ENCODE measurements around the gene KRT16. TPM values are rescaled to one million over a fixed set of nuclear protein-coding genes. Genes with fewer than 3 reads are reported as not detected.

Gene KRT16
- total and polyA plus RNA-seq, 12 donors = 0.12 to 0.44 (median 0.15) TPM; not detected in 9

DNA sequence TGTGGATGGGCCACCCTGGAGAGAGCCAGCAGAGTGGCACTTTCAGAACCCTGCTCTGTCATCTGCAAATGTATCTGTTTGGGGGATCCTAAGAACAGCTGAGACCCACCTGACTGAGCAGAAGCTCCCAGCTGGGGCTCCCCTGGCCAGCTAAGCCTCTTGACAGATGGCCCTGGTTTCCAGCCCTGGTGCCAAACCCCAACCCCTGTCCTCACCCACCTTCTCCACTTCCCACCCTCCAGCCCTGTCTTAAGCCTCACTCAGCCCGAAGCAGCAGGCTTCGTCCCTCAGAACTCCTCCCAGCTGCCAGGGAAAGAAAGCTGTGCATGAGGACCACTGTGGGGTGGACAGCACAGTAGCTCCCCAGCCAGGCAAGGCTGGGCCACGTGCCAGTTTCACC is 37.2 kb downstream of the KRT16 start:
- H3K27me3 ChIP-seq = peaks cover 0 to 63% (median 56%) of the 10 kb centered on the region in 7 donors
- TF ChIP-seq, protein P1, sequence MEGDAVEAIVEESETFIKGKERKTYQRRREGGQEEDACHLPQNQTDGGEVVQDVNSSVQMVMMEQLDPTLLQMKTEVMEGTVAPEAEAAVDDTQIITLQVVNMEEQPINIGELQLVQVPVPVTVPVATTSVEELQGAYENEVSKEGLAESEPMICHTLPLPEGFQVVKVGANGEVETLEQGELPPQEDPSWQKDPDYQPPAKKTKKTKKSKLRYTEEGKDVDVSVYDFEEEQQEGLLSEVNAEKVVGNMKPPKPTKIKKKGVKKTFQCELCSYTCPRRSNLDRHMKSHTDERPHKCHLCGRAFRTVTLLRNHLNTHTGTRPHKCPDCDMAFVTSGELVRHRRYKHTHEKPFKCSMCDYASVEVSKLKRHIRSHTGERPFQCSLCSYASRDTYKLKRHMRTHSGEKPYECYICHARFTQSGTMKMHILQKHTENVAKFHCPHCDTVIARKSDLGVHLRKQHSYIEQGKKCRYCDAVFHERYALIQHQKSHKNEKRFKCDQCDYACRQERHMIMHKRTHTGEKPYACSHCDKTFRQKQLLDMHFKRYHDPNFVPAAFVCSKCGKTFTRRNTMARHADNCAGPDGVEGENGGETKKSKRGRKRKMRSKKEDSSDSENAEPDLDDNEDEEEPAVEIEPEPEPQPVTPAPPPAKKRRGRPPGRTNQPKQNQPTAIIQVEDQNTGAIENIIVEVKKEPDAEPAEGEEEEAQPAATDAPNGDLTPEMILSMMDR (IDR thresholded peaks at IDR 0.05) = no peak
- no peaks in the 10 kb centered on the region for H3K4me1 ChIP-seq
- intact Hi-C loops (cut with DNase I) = no loop called here
- H3K9me3 ChIP-seq = no peaks in the 10 kb centered on the region
- H3K27ac ChIP-seq = no peak overlapping the region
- no peak for DNase-seq
- H3K36me3 ChIP-seq = no peaks in the 10 kb centered on the region
- no peak for ATAC-seq
- 48 to 61% methylated on average over 3 of the region's 3 CpGs for WGBS, 2 donors
- H3K4me3 ChIP-seq = no peak overlapping the region

DNA sequence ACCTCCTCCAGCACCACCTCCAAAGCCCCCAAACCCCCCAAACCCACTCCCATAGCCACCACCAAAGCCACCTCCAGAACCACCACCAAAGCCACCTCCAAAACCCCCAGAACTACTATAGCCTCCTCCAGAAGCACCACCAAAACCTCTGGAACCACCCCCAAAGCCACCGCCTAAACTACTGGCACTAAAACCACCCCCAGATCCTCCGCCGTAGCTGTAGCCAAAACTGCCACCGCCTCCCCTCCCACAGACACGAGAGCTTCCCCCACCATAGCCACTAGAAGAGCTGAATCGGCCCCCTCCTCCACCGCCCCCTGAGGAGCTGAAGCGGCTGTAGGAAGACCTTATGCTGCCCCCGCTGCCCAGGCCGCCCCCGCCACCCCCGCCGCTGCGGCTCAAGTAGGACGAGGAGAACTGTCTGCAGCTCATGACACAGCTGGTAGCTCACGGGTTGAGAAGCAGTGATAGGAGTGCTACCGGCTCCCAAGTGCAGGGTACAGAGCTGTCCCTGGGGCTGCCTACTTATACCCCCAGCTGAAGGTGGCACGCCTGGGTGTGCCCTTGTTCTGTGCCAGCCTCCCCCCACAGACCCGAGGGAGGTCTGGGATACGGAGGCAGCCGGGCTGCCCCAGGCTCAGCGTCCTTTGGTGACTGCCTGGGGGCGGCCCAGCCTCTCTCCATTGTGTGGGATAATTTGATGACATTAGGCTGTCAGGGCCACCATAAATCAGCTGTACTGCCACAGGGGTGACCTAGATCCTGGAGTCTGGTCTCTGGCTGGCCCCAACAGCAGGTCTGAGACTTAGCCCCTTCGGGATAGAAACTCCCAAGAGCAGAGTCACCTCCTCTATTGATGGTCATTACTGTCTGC is 40.8 kb downstream of the KRT16 start, which contains the start of gene KRT9:
TSS of gene KRT9 (minus strand) at position 499 of the 874 bp plus-strand sequence. CDS start at position 432, 67 bp downstream.
- ATAC-seq = no peak
- TF ChIP-seq, protein P1 (IDR thresholded peaks at IDR 0.05) = no peak

DNA sequence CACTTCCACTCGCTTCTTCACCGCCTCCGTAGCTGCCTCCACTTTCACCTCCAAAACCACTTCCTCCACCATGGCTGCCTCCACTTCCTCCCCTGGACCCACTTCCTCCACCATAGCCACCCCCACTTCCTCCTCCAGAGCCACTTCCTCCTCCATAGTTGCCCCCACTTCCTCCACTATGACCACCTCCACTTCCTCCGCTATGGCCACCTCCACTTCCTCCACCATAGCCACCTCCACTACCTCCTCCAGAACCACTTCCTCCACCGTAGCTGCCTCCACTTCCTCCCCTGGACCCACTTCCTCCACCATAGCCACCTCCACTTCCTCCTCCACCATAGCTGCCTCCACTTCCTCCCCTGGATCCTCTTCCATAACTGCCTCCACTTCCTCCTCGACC is 45.2 kb downstream of the KRT16 start:
- WGBS, 2 donors = 86 to 87% methylated on average over 6 of the region's 6 CpGs
- TF ChIP-seq, protein P1 (IDR thresholded peaks at IDR 0.05) = no peak
- DNase-seq (no peak), ATAC-seq (no peak)
- intact Hi-C loops (cut with DNase I) = no loop called here
- Histone ChIP-seq H3K27ac (no peak overlapping the region), H3K27me3 (peaks cover 0 to 53% (median 29%) of the 10 kb centered on the region in 7 donors), H3K36me3 (no peaks in the 10 kb centered on the region), H3K9me3 (peaks cover 0 to 10% (median 0%) of the 10 kb centered on the region in 11 donors), H3K4me1 (no peaks in the 10 kb centered on the region), H3K4me3 (no peak overlapping the region)

More for the DNA sequence above, 40.8 kb downstream of the KRT16 start, which contains the start of gene KRT9:
- no peaks in the 10 kb centered on the region for H3K36me3 ChIP-seq
- no peak within 1 kb of the TSS for H3K27ac ChIP-seq
- H3K27me3 ChIP-seq = peaks cover 0 to 48% (median 39%) of the 10 kb centered on the region in 7 donors
- H3K4me3 ChIP-seq = no peak within 1 kb of the TSS
- peaks cover 0 to 9% (median 0%) of the 10 kb centered on the region in 11 donors for H3K9me3 ChIP-seq
- no peaks in the 10 kb centered on the region for H3K4me1 ChIP-seq
- intact Hi-C loops (cut with DNase I) = no loop called here
- WGBS, 2 donors = 59 to 65% methylated on average over 24 of the region's 24 CpGs
- DNase-seq = no peak

DNA sequence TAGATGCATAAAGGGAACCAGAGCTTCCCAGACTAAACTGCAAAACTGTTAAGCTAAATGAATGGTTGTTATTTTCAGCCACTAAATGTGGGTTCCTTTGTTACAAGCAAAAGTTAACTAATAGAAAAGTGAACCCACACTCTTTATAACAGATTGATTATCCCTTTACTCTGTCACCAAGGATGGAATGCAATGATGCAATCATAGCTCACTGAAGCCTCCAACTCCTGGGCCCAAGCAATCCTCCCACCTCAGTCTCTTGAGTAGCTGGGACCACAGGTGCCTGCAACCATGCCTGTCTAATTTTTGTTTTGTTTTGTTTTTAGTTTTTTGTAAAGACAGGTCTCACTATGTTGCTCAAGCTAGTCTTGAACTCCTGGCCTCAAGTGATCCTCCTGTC is 47.2 kb downstream of the KRT16 start:
- intact Hi-C loops (cut with DNase I) = no loop called here
- H3K4me3 ChIP-seq = no peak overlapping the region
- H3K27ac ChIP-seq = no peak overlapping the region
- no peak for ATAC-seq
- H3K27me3 ChIP-seq = peaks cover 0 to 65% (median 43%) of the 10 kb centered on the region in 7 donors
- TF ChIP-seq, protein P1 (IDR thresholded peaks at IDR 0.05) = no peak
- H3K9me3 ChIP-seq = peaks cover 0 to 10% (median 0%) of the 10 kb centered on the region in 11 donors
- no peaks in the 10 kb centered on the region for H3K4me1 ChIP-seq
- no peaks in the 10 kb centered on the region for H3K36me3 ChIP-seq
- DNase-seq = no peak
